ENCODE results near the gene TEKT3. TPM values are rescaled to one million over a fixed set of nuclear protein-coding genes. Genes with fewer than 3 reads are reported as not detected.
A peak's percentile ranks its signal among the peaks of the same experiment; 100 is the strongest.

Gene TEKT3
- total RNA-seq, 1 donor from 2014 or later: 0.42 TPM

DNA sequence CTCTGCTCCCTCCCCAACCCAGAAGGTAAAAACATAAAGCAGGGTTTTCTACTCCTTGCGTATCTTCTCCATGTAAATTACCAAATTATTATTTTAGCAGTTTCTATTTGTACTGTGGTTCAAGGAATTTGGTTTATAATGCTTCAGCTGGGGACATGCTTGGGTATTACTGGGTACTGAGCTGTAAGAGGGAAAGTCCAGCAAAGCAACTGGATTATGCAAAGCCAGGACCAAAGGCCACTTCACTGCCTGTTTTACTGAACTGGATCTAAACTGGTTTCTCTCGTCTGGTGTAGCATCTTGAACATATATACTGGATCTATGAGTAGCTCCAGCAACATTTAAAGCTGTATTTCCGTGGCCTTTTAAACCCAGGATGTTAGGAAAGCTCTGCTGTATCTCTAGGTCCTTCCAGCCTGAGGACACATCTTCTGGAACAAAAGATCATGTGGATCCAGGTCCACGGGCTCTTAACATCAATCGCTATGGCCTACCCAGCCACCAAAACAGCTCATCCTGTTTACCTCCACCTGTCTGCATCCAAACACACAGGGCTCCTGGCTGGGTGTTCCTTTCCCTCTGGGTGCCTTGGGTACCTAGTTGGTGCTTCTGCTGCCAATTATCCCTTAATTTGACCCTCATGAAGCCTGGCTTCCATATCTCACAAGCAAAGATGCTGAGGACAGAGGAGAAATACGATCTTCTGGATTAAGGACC is 83.4 kb downstream of the TEKT3 start:
- H3K4me3 Mint-ChIP-seq: peak overlapping the region; percentile 39
- TF ChIP-seq, protein P1, sequence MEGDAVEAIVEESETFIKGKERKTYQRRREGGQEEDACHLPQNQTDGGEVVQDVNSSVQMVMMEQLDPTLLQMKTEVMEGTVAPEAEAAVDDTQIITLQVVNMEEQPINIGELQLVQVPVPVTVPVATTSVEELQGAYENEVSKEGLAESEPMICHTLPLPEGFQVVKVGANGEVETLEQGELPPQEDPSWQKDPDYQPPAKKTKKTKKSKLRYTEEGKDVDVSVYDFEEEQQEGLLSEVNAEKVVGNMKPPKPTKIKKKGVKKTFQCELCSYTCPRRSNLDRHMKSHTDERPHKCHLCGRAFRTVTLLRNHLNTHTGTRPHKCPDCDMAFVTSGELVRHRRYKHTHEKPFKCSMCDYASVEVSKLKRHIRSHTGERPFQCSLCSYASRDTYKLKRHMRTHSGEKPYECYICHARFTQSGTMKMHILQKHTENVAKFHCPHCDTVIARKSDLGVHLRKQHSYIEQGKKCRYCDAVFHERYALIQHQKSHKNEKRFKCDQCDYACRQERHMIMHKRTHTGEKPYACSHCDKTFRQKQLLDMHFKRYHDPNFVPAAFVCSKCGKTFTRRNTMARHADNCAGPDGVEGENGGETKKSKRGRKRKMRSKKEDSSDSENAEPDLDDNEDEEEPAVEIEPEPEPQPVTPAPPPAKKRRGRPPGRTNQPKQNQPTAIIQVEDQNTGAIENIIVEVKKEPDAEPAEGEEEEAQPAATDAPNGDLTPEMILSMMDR (conservative IDR thresholded peaks at IDR 0.05): no peak
- no peaks in the 10 kb centered on the region for H3K9me3 Mint-ChIP-seq
- no peak for DNase-seq (ENCODE audit: low read depth, low spot score)
- H3K4me1 Mint-ChIP-seq: peaks cover 36% of the 10 kb centered on the region
- peaks cover 40% of the 10 kb centered on the region for H3K27me3 Mint-ChIP-seq (ENCODE audit: low read depth)
- no peak overlapping the region for H3K27ac Mint-ChIP-seq (ENCODE audit: unreplicated experiment)
- H3K36me3 Mint-ChIP-seq (ENCODE audit: low read depth): peaks cover 15% of the 10 kb centered on the region

DNA sequence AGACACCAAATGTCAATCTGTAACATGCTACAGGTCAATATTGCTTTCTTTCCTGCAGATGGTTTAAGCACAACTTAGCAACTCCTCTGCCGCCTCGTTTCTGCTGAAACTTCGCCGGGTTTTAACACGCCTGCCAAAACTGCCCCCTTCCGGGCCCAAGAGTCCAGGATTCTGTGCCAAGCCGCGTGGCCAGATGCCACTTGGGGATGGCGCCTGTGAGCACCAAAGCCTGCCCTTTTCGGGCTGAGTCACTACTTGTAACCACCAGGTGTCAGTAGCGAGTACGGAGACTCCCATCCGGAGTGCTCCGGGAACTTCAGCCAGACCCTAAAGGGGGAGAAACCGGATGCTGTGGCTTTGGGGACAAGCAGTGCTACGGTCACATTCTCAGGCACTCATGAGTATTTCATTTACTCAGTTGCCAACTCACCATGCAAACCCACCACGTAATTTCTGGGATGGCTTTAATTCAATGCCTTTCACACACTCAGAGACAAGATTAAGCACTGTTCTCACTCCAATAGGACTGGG is 84.1 kb downstream of the TEKT3 start:
- H3K36me3 Mint-ChIP-seq (ENCODE audit: low read depth): peaks cover 16% of the 10 kb centered on the region
- H3K4me1 Mint-ChIP-seq: peaks cover 33% of the 10 kb centered on the region
- no peaks in the 10 kb centered on the region for H3K9me3 Mint-ChIP-seq
- H3K27ac Mint-ChIP-seq (ENCODE audit: unreplicated experiment): peak overlapping the region; percentile 55
- peak overlapping the region; percentile 39 for H3K4me3 Mint-ChIP-seq
- TF ChIP-seq, protein P1 (conservative IDR thresholded peaks at IDR 0.05): peak; percentile 86
- DNase-seq (ENCODE audit: low read depth, low spot score): peak; percentile 75
- H3K27me3 Mint-ChIP-seq (ENCODE audit: low read depth): peaks cover 33% of the 10 kb centered on the region

DNA sequence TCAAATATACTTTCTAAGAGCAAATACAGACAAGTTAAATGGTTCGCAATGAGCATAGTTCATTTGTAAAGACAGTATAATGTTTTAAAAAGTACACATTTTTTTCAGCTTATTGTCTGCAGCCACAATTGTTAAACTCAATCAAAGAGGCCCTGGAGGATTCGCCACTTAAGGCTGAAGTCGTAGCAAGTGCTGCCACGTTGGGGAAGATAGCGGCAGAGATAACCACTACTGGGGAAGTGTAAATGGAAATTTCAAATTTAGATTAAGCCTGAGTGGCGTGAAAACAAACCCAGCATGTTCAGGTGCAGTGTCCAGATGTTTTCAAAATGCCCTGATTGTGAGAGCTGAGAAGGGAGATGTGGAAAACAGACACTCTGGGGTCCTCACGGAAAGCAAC is 84.7 kb downstream of the TEKT3 start:
- TF ChIP-seq, protein P1 (conservative IDR thresholded peaks at IDR 0.05): no peak
- Mint-ChIP-seq H3K27ac (ENCODE audit: unreplicated experiment) (no peak overlapping the region), H3K4me3 (no peak overlapping the region), H3K36me3 (ENCODE audit: low read depth) (peaks cover 20% of the 10 kb centered on the region), H3K9me3 (no peaks in the 10 kb centered on the region), H3K27me3 (ENCODE audit: low read depth) (peaks cover 27% of the 10 kb centered on the region), H3K4me1 (peaks cover 27% of the 10 kb centered on the region)
- DNase-seq (ENCODE audit: low read depth, low spot score): no peak

DNA sequence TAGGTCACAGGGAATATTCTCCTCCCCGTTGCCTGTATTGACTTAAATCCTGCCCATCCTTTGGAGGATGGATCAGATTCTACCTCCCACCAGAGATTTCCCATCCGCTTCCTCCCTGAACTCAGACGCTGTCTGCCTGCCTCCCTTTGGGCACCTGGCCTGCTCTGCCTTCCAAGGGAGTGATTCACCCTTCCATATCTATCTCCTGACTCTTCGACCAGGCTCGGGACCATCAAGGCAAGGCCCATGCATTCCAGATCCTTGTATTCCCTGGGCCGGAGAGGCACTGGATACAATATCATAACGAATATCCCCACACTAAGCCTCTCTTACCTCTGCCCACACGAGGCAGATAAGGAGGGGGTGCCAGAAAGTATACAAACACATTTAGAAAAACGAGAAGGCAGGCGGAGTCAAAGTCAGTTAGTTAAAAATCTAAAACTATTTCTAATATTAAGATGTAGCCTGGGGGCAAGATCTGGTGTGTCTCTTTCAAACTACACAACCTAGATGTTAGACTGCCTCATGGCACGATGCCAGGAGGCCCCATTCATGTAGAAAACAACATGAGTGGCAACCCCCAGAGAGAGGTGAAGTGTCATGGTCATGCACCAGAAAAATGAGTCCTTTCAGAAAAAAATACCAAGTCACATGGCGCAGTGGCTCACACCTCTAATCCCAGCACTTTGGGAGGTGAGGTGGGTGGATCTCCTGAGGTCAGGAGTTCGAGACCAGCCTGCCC is 85.5 kb downstream of the TEKT3 start:
- TF ChIP-seq, protein P1 (conservative IDR thresholded peaks at IDR 0.05): no peak
- H3K4me3 Mint-ChIP-seq: no peak overlapping the region
- no peak for DNase-seq (ENCODE audit: low read depth, low spot score)
- H3K27me3 Mint-ChIP-seq (ENCODE audit: low read depth): peaks cover 19% of the 10 kb centered on the region
- no peak overlapping the region for H3K27ac Mint-ChIP-seq (ENCODE audit: unreplicated experiment)
- peaks cover 20% of the 10 kb centered on the region for H3K36me3 Mint-ChIP-seq (ENCODE audit: low read depth)
- peaks cover 22% of the 10 kb centered on the region for H3K4me1 Mint-ChIP-seq
- H3K9me3 Mint-ChIP-seq: no peaks in the 10 kb centered on the region

Other genes starting within 250 kb of the TEKT3 start
- gene PMP22, start 76.3 kb downstream of the TEKT3 start, total RNA-seq: 14.9 and 15.6 TPM in 2 replicates
- 2.4 and 2.8 TPM in 2 replicates for gene CDRT4, start 126.0 kb upstream of the TEKT3 start, total RNA-seq
- gene TVP23C, start 221.9 kb upstream of the TEKT3 start, total RNA-seq: 9.2 and 15.3 TPM in 2 replicates